DMS 273 (cell line): ENCODE data around the gene HSPB3.
"Not testable (repeated sequence)": the region's sequence is repeated elsewhere in the genome, so short reads cannot be mapped to it uniquely, and the experiment has no call there.

Source experiments
- DNase-seq: peaks from one replicate; lab custom pipeline; 2025; ENCODE audit not compliant: unreplicated experiment; lab: John Stamatoyannopoulos, UW

Gene HSPB3, protein sequence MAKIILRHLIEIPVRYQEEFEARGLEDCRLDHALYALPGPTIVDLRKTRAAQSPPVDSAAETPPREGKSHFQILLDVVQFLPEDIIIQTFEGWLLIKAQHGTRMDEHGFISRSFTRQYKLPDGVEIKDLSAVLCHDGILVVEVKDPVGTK

DNA sequence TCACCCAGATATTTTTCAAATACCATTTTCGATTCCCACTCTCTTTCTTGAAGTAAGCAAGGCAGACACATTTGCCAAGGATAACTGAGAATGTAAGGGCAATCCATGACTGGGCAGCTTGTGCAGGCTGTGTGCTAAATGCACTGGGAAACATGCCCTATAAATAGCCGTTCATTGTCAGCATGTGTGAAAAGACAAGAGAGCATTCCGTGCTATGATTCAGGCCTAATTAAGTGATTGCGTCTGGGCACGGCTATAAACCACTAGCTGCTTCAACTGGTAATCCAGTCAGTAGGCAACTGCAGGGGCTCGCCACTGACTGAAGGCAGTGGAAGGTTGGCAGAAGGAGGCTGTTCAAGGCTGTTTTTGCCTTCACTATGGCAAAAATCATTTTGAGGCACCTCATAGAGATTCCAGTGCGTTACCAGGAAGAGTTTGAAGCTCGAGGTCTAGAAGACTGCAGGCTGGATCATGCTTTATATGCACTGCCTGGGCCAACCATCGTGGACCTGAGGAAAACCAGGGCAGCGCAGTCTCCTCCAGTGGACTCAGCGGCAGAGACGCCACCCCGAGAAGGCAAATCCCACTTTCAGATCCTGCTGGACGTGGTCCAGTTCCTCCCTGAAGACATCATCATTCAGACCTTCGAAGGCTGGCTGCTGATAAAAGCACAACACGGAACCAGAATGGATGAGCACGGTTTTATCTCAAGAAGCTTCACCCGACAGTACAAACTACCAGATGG is at the start of gene HSPB3:
HSPB3 (plus strand) TSS at position 287 of the 745 bp plus-strand sequence; CDS start at position 378, 91 bp downstream.
- DNase-seq, result peak; percentile 46

DNA sequence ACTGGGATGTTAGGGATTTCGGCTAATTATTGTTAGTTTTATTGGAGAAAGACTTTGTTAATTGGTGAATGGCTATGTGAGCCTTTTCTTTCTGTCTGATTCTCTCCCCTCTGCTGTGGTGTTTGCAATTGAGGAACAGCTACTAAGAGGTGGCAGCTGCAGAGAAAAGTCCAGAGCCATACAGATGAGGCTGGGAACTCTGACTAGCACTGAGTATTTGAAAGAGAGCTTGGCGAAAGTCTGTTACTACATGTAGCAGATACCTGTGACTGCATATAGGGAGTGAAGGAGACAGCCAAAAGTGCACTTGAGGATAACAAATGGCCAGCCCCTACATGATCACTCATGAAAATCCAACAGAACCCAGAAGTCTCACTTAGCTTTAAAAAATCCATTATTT is 44.3 kb upstream of the HSPB3 start:
- DNase-seq, result no peak

DNA sequence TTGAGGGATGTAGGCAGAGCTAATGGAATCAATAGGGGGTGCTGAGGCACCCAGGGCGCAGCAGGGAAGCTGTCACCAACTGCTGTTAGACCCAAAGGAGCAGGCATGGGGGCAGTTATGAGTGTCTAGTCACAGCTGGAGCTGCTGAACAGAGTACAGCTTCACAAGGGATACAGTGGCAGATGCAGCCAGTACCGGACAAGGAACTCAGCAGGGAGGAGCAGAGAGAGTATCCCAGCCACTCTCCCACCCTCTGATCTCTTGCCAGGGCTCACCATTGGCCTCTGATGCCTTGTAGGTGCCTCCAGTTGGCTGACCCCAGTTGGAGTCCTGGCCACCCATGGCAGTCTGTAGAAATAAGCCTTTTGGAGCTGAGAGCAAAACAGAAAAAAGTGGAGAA is 42.6 kb upstream of the HSPB3 start:
- no peak for DNase-seq

DNA sequence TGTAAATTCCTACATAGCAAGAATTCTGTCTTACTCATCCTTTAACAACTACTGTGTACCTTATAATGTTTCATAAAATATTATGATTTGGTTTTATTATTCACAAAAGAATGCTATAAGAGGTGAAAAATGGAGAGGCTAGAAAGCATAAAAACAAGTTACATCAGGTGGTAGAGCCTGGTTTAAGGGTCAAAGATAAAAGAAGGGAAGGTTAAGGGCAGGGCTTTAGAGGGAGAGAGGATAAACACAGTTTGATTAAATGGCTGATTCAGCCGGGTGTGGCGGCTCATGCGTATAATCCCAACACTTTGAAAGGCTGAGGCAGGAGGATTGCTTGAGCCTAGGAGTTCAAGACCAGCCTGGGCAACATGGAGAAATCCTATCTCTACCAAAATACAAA is 40.4 kb upstream of the HSPB3 start:
- no peak for DNase-seq

DNA sequence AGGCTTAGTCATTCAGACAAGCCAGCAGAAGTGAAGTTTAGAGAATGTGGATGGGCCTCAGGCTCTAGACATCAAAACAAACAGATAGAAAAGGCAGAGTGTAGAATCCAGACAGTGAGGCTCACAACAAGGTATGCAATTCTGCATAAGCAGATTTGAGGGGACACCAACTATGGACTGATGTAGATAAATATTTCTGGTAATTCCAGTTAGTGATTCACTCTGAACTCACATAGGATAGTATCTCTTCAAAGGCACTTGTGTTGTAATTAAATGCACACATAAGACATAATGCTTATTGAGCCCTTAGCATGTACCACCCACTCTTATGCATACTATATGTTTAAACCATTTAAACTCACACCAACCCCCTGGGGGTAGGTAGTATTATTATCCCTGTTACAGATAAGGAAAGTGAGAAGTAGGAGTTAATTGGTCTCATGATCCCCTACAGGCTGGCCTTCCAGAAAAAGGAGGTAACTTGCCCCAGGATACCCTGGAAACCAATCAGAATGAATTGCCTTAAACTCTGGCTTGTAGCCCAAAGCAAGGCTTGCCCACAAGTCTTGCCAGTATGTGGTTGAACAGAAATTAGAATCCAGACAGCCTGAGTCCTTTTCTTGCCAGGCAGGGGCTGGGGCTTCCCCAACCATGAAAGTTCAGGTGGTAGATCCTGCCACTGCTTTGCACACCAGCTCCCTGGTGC is 39.5 kb upstream of the HSPB3 start:
- DNase-seq, result peak; percentile 34

DNA sequence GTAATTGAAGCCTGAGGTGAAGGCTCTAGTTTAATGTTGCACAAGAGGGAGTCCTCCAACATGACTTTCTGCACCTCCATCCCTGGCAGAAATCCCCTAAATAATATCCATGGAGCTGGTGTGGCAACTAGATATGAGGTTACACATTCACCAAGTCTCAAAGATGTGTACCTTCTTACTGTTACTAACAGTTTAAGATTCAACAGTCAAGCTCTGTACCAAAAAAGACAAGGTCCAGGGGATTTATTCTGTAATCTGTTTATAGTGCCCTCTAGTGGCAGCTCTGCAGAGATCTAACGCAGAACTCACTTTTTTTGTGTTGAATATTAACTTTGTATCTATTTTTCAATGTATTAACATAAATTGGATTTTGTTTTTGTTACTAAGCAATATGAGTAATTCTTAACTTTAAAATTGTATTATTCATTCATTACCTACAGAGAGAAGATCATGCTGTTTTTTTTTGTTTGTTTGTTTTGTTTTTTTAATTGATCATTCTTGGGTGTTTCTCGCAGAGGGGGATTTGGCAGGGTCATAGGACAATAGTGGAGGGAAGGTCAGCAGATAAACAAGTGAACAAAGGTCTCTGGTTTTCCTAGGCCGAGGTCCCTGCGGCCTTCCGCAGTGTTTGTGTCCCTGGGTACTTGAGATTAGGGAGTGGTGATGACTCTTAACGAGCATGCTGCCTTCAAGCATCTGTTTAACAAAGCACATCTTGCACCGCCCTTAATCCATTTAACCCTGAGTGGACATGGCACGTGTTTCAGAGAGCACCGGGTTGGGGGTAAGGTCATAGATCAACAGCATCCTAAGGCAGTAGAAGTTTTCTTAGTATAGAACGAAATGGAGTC is 35.7 kb upstream of the HSPB3 start:
- peak; percentile 84 for DNase-seq

DNA sequence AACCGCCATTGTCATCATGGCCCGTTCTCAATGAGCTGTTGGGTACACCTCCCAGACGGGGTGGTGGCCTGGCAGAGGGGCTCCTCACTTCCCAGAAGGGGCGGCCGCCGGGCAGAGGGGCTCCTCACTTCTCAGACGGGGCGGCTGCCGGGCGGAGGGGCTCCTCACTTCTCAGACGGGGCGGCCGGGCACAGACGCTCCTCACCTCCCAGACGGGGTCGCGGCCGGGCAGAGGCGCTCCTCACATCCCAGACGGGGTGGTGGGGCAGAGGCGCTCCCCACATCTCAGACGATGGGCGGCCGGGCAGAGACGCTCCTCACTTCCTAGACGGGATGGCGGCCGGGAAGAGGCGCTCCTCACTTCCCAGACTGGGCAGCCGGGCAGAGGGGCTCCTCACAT is 35.0 kb upstream of the HSPB3 start:
- DNase-seq, result not testable (repeated sequence)

DNA sequence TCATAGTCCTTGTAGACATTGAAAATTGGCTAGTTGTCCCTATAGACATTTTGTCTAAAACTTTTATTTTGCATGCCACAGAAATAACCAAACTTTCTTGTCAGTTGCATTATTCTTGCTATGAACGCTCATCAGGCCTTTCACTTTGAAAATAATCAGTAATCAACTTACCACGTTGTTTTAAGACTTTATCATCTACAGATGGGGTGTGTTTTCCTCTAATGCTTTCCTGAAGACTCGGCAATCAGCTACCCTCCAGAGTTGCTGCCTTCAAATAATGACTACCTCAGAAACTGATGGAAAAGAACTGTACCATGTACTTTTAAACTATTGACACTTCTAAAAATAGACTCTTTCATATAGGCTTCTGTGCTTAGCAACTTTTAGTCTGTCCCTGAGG is 33.5 kb upstream of the HSPB3 start:
- no peak for DNase-seq

DNA sequence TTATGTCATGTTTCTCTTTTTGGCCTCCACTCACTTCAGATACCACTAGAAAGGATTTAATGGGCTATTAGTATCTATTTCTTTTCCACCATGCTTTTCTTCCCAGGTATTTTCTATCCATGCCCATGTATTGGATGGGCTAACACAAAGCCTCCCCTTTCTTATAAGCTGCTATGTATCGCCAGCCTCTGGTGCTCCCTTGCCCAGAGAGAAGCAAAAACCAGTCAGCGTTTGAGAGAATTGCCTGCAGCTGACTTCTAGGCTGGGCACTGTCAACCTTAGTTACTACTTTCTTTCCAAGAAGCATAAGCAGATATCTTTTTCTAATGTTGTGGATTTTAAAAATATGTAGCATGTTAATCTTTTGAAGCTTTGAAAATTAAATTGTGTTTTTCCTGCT is 30.2 kb upstream of the HSPB3 start:
- no peak for DNase-seq

DNA sequence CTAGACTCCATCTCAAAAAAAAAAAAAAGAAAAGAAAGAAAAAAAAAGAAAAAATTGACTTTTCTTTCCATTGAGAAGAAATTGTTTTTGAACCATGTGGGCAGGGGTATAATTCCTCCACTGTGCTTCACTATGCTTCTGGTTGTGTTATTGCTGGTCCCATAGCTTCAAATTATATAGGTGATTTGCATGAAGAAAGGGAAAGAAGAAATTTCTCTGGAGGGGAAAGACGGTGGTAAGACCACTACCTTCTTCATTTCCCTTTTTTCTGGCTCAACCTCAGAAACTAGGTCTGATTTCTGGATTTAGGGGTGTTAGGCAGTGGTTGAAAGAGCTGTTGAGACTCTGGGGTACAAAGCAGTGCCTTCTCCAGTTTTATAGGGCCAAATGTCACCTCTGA is 29.3 kb upstream of the HSPB3 start:
- no peak for DNase-seq

DNA sequence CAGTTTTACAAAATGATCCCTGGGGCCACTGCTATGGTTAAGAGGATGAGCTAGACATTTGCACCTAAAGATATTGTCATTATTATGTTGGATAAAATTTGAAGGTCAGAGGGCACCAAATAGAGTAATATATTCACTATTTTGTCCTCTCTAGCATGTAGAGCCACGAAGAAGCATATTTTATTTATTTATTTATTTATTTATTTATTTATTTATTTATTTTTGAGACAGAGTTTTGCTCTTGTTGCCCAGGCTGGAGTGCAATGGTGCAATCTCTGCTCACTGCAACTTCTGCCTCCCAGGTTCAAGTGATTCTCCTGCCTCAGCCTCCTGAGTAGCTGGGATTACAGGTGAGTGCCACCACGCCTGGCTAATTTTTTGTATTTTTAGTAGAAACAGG is 20.8 kb upstream of the HSPB3 start:
- DNase-seq, result not testable (repeated sequence)

DNA sequence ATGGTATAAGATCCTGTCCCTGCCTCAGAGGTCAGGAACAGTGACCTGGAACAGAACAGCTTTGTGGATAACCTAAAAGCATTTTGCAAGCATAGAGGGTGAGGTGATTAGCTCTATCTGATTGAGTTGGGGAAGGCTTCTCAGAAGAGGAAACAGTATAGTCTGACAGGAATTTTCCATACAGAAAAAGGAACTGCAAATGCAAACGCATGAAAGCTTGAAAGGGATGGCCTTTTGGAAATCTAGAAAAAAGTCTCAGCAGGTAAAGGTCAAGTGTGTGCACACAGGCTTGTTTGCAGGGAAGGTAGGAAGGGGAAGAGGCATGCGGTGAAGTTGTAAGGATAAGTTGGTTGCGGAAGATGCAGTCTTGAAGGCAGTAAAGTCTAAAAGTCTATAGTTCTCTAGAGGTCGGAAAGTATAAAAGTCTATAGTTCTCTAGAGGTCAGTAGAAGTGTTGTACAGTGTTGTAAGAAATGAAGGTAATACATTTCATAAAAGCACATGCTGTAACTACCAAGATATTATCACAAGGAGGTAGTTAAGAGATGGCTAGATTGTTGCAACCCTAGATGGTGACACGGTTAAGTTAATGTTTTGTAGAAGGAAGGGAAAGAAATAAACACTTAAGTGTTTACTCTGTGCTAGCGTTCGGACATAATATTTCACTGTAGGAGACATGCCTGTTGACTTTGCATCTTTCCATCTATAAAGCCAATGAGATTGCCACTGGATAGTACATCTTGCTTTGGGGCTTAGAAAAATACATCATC is 16.7 kb upstream of the HSPB3 start:
- no peak for DNase-seq

DNA sequence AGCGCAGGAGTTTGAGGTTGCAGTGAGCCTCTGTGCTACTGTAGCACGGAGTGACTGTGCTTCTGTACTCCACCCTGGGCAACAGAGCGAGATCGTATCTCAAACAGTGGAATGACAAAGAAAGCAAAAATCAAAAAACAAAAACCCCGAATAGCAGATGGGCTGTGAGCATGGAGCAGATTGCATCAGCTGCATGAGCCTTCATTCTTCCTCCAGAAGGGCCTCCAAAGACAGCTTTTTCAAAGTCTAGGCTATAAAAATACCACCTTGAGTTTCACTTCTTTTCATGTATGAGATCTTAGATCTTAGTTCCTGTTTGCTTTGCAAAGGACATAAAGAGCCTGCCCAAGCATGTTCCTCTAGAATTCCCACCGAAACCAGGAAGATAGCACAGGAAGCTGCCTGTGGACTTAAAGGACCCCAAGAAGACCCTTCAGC is 15.0 kb upstream of the HSPB3 start:
- no peak for DNase-seq

DNA sequence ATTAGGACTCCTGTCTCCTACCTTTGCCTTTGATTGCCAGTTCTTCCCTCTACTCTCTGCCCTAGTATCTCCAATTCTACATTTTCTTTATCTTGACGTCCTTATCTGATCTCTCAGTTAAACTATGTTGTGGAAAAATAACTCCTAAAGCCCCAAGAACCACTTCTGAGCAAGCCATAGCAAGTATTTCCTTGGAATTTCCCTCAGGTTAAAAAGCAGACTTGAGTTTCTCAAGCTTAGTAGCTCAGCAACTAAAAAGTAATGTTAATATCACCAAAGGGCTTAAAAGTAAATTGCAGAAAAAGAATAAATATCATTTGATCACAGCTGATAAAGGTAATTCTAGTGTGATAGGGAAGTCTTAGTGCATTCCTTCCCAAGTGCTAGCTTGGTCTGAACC is 13.2 kb upstream of the HSPB3 start:
- DNase-seq, result no peak

DNA sequence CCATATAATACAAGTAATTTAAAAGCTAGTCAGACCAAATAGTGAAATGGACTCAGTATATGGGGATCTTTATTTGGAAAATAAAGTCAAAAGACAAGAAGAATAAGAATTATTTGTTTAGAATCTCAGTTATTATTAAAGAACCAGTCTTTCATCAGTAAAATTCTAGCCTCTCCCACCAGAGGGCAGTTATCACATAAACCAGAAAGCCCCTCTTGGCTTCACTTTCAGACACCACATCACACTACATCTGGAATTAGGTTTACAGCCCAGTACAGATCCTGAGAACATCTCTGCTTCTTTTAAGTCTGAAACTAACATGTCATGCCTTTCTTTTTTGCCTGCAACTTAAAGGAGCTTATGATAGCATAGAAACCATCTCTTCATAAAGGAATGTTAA is 12.2 kb upstream of the HSPB3 start:
- DNase-seq, result peak; percentile 61

DNA sequence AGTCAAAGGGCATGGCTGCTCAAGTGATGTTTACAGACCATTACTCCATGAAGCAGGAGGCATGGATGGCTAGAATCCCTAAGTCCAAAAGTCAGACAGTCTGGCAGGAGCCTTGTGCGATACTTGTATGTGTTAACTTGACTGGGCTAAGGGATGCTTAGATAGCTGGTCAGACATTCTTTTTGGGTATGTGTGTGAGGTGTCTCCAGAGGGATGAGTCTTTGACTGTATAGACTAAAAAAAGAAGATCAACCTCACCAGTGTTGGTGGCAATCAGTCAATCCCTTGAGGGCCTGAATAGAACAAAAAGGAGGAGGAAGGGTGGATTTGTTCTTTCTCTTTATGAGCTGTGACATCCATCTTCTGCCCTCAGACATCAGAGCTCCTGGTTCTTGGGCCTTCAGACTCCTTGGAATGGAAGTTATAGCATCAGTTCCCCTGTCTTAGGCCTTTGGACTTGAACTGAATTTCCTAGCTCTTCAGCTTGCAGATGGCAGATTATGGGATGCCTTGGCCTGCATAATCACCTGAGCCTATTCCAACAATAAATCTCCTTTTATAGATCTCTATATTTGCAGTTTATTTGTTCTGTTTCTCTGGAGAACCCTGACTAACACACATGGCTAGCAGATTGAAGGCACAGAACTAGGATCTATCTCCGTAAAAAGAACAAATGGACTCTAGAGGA is 9.7 kb upstream of the HSPB3 start:
- DNase-seq, result no peak

DNA sequence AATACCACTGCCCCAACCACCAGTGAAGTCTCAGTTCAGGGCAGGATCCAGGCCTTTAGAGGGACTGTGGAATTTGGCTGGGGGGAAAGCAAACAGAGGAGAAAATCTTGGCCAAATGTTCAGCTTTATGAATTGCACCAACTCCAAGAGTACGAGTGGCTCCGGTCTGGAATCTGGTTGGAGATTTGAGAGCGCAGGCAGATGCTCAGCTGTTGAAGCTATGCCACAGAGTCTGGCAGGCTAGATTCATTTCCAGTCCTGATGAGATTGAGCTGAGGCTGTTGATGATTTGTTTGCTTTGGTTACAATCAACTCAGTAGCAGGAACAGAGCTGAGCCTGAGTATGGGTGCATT is 9.1 kb upstream of the HSPB3 start:
- no peak for DNase-seq

DNA sequence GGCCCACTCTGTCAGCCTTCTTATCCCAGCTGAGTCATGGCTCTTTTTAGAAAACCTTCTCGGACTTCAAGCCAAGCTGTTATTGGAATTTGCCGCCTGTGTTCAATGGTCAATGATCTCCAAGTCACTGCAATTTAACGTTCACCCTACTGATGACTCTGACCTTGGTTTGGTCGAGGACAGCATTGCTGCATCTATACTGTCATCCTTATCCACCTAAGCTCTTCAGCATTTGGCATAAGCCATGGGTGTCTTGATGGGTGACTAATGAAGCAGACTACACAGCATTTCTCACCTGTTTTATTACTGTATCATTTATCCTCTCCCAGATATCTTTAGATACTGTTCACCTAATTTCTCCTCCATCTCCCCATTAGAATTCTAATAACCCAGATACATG is 5.6 kb upstream of the HSPB3 start:
- no peak for DNase-seq

DNA sequence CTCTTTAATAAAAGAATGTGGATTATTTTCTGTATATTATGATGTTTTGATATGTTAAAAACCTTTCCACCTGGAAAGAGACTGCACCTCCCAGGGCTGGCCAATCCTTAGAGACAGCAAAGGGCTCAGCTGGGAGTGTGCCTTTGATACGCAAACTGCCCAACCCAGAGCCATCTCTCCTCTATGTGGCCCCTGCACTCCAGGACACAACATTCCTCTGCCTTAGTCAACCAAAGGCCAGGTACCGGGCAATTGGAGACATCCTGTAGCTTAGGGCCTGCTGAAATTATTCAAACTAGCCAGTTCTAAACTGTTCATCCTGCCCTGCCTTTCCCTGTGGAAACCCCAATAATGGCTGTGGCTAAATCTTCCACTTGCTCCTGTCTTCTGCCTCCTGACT is 5.0 kb upstream of the HSPB3 start:
- no peak for DNase-seq

DNA sequence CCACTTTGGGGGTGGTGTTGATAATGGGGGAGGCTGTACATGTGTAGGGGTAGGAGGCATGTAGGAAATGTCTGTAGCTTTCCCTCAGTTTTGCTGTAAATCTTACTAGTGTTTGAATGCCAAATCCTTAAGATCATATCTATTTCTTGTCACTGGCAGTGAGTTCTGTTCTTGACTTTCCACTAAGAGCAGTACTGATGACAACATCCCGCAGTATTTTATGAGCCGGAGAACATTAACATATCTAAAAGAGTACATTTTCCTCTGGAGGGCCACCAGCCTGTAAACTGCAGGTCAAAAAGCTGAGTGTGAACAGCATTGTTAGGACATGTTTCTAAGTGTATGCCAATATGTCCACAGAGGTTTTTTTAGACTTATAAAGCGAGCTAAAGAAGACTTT is 2.5 kb upstream of the HSPB3 start:
- DNase-seq, result no peak
